Upper lobe of left lung (tissue), 6 donors: ENCODE measurements around the gene ELL3. TPM values are rescaled to one million over a fixed set of nuclear protein-coding genes. Genes with fewer than 3 reads are reported as not detected.

ENCODE experiments used
- ATAC-seq, 2 donors: fragments of 200-7000 bp; cut with Tn5 transposase; one replicate each; pipeline ENCODE4 v1.9.1; 2022; ENCODE audit warnings: mild to moderate bottlenecking in 2 of 2, moderate library complexity in 2 of 2; ENCODE audit not compliant: low FRiP score in 2 of 2
- DNase-seq, 2 donors: peaks; one replicate each; pipeline ENCODE4 v3.0.0-alpha.2; 2019 to 2020
- H3K27ac ChIP-seq, 4 donors: fragments of 200-600 bp; sonication (generic); one replicate each; pipeline ENCODE4 v1.5.1; 2016 to 2019
- H3K27me3 ChIP-seq, 4 donors: fragments of 200-600 bp; sonication (generic); one replicate each; pipeline ENCODE4 v1.5.1; 2017 to 2019
- H3K36me3 ChIP-seq, 4 donors: fragments of 200-600 bp; sonication (generic); one replicate each; pipeline ENCODE4 v1.5.1; 2016 to 2019
- H3K4me1 ChIP-seq, 4 donors: fragments of 200-600 bp; sonication (generic); one replicate each; pipeline ENCODE4 v1.5.1; 2018 to 2019
- H3K4me3 ChIP-seq, 4 donors: fragments of 200-600 bp; sonication (generic); one replicate each; pipeline ENCODE4 v1.5.1; 2017 to 2019; ENCODE audit warnings: mild to moderate bottlenecking in 2 of 4, moderate library complexity in 1 of 4
- H3K9me3 ChIP-seq, 4 donors: fragments of 200-600 bp; sonication (generic); one replicate each; pipeline ENCODE4 v1.5.1; 2018 to 2019
- EP300 ChIP-seq, 4 donors: sonication (generic); formaldehyde crosslinking; IDR thresholded peaks; one replicate each; pipeline ENCODE4 v1.5.1; 2017; ENCODE audit warnings: antibody characterized with exemption in 4 of 4, control low read depth in 2 of 4
- POLR2A ChIP-seq, 4 donors: fragments of 450-650 bp; IDR thresholded peaks; one replicate each; pipeline ENCODE4 v1.5.1; 2016 to 2017; ENCODE audit warnings: antibody characterized with exemption in 4 of 4, mild to moderate bottlenecking in 2 of 4
- POLR2AphosphoS5 ChIP-seq, 2 donors: sonication (generic); formaldehyde crosslinking; IDR thresholded peaks; one replicate each; pipeline ENCODE4 v1.5.1; 2017; ENCODE audit warnings: antibody characterized with exemption in 2 of 2
- WGBS, 2 donors: methylation state at CpG; one replicate each; pipeline ENCODE4 v1.1.5; 2017 to 2018; 5-methylcytosine and 5-hydroxymethylcytosine counted together
- total RNA-seq, 6 donors: library from RNA; depleted of rRNA in 4 of 6; stranded (reverse); fragments of >200 nt in 4 of 6; gene quantifications; one replicate each; pipeline versions ENCODE4 v1.1.0 to v1.2.1, GENCODE V29; 2016 to 2021
- TF ChIP-seq, protein P1 (sequence below), 6 experiments: fragments of 450-650 bp in 4 of 6; fragments of 200-600 bp in 2 of 6; sonication (generic) in 2 of 6; IDR thresholded peaks; one replicate each; pipeline ENCODE4 v1.5.1; 2016 to 2019; ENCODE audit warnings: antibody characterized with exemption in 6 of 6
- donor health status: DM: no; HTN: no; CAD: no; lungs with moderate emphysema.
- donor health status: DM: no; HTN: yes; CAD: no; lungs with severe emphysema.

The ELL3 gene
- total RNA-seq, 6 donors from 2014 or later: 1.7 to 8.4 (median 4.3) TPM

DNA sequence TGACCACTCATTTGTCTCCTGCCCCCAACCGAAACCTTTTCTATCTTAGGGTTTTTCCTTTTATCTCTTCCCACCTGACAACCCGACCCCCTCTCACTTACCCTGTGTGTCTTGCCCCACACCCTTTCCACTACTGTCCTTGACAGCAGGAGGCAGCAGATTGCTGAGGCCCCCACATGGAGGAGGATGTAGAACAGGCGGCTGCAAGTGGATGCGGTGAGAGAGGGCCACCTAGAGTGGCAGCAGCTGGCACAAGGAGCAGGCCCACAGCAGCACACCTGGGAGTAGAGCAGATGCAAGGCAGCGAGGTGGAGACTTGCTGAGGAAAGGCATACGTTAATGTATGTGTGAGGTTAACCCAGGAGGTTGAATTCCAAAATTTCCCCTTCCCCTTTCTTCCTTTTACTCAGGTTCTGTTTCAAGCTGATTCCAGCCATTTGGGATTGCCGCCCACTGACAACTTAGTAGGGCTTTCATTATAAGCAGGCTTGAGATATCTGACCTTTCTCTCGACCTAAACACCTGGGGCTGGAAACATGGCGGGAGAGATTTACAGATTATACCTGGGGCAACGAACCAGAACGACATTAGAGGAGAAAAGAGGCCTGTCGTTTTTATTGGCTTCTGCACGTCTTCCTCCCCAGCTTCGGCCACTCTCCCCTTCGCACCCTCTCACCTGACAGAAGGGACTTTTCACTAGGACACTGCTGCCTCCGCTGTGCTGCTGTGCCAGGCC is 22.6 kb upstream of the ELL3 start:
- H3K27ac ChIP-seq: peak overlapping the region; percentile 80 to 92 (median 84)
- no peak for TF ChIP-seq EP300 (IDR thresholded peaks at IDR 0.05)
- H3K36me3 ChIP-seq: peaks cover 6 to 81% (median 36%) of the 10 kb centered on the region in 4 donors
- ATAC-seq (no peak), DNase-seq (no peak)
- H3K9me3 ChIP-seq: no peaks in the 10 kb centered on the region
- no peak overlapping the region for H3K4me3 ChIP-seq
- H3K4me1 ChIP-seq: peaks cover 44 to 61% (median 48%) of the 10 kb centered on the region in 4 donors
- no peaks in the 10 kb centered on the region for H3K27me3 ChIP-seq
- 89 to 92% methylated on average over 15 to 16 of the region's 16 CpGs for WGBS, 2 donors

DNA sequence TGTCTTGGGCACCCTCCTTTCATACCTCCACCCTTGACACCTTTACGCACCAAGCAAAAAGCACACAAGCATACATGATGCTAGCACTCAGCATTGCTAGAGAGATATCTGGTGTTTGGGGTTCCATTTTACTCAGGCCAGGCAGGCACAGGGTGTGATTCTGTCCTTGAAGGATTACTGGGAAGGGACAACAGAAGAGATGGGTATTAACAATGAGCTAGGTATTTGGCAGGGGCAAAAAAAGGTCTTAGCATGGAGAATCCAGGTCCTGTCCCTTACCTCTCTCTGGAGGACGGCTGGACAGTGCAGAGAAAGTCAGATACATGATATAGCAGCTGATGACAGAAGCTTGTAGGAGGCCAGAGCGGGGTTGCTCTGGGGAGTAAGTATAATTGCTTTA is 19.8 kb upstream of the ELL3 start:
- H3K27ac ChIP-seq: no peak overlapping the region
- no peaks in the 10 kb centered on the region for H3K27me3 ChIP-seq
- TF ChIP-seq EP300 (IDR thresholded peaks at IDR 0.05): no peak
- TF ChIP-seq POLR2A (IDR thresholded peaks at IDR 0.05): no peak
- TF ChIP-seq POLR2AphosphoS5 (IDR thresholded peaks at IDR 0.05): no peak
- TF ChIP-seq, protein P1, sequence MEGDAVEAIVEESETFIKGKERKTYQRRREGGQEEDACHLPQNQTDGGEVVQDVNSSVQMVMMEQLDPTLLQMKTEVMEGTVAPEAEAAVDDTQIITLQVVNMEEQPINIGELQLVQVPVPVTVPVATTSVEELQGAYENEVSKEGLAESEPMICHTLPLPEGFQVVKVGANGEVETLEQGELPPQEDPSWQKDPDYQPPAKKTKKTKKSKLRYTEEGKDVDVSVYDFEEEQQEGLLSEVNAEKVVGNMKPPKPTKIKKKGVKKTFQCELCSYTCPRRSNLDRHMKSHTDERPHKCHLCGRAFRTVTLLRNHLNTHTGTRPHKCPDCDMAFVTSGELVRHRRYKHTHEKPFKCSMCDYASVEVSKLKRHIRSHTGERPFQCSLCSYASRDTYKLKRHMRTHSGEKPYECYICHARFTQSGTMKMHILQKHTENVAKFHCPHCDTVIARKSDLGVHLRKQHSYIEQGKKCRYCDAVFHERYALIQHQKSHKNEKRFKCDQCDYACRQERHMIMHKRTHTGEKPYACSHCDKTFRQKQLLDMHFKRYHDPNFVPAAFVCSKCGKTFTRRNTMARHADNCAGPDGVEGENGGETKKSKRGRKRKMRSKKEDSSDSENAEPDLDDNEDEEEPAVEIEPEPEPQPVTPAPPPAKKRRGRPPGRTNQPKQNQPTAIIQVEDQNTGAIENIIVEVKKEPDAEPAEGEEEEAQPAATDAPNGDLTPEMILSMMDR (IDR thresholded peaks at IDR 0.05): no peak
- no peaks in the 10 kb centered on the region for H3K9me3 ChIP-seq
- H3K4me1 ChIP-seq: peaks cover 58 to 77% (median 60%) of the 10 kb centered on the region in 4 donors
- peaks cover 5 to 65% (median 33%) of the 10 kb centered on the region in 4 donors for H3K36me3 ChIP-seq
- H3K4me3 ChIP-seq: no peak overlapping the region
- 93 to 95% methylated on average over 3 of the region's 3 CpGs for WGBS, 2 donors
- no peak for ATAC-seq
- DNase-seq: no peak

DNA sequence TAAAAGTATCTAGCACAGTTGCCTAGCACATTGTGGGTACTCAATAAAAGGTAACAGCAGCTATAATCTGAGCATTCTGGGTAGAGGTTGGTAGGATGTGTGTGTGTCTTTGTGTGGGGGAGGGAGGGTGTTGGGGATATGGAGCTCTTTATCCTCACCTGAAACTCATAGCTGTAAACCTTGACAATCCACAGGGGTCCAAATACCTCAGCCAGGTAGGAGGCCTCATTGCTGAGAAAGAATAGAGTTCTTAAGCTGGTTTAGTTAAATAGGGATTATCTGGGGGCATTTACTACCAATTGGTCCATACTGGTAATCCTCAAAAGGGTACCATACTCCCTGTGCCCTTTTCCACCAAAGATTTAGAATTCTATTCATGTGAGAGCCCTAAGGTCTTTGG is 19.2 kb upstream of the ELL3 start:
- TF ChIP-seq POLR2A (IDR thresholded peaks at IDR 0.05) (no peak), EP300 (IDR thresholded peaks at IDR 0.05) (no peak), POLR2AphosphoS5 (IDR thresholded peaks at IDR 0.05) (no peak)
- TF ChIP-seq, protein P1 (IDR thresholded peaks at IDR 0.05): no peak
- Histone ChIP-seq H3K27me3 (no peaks in the 10 kb centered on the region), H3K9me3 (no peaks in the 10 kb centered on the region), H3K4me1 (peaks cover 52 to 75% (median 56%) of the 10 kb centered on the region in 4 donors), H3K4me3 (no peak overlapping the region), H3K27ac (peak overlapping the region in 2 of 4 donors; percentile 68 to 95), H3K36me3 (peaks cover 5 to 65% (median 33%) of the 10 kb centered on the region in 4 donors)
- ATAC-seq (no peak), DNase-seq (no peak)

DNA sequence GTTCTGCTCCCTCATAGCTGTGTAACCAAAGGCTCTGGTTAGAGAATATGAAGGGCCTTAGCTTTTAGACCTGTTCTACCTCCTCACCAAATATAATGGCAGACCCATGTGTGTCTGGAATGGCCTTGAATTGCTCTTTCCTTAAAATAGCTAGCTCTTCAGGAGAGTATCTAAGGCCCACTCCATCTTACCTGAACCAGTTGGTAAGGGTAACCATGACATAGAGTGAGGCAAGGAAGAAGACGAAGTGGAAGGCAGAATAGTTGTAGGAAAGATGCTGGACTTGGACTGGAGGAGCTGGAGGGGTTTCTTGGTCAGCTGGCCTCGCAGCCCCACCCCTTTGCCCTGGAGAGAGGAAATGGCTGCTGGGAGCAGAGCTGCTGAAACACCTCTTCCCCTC is 18.4 kb upstream of the ELL3 start:
- WGBS, 2 donors: 84 to 96% methylated on average over 2 of the region's 2 CpGs
- TF ChIP-seq, protein P1 (IDR thresholded peaks at IDR 0.05): no peak
- TF ChIP-seq POLR2AphosphoS5 (IDR thresholded peaks at IDR 0.05) (no peak), EP300 (IDR thresholded peaks at IDR 0.05) (no peak), POLR2A (IDR thresholded peaks at IDR 0.05) (no peak)
- ATAC-seq: no peak
- H3K4me1 ChIP-seq: peaks cover 51 to 71% (median 54%) of the 10 kb centered on the region in 4 donors
- no peak overlapping the region for H3K4me3 ChIP-seq
- no peaks in the 10 kb centered on the region for H3K27me3 ChIP-seq
- H3K27ac ChIP-seq: peak overlapping the region; percentile 68 to 100 (median 96)
- peaks cover 5 to 65% (median 33%) of the 10 kb centered on the region in 4 donors for H3K36me3 ChIP-seq
- no peaks in the 10 kb centered on the region for H3K9me3 ChIP-seq
- no peak for DNase-seq

GRCh38 chr15:43794269-43795037 is 17.7 kb upstream of the ELL3 start:
- ATAC-seq (no peak), DNase-seq (no peak)
- peak overlapping the region in 1 of 4 donors; percentile 82 for H3K4me3 ChIP-seq
- H3K27me3 ChIP-seq: no peaks in the 10 kb centered on the region
- H3K9me3 ChIP-seq: no peaks in the 10 kb centered on the region
- H3K4me1 ChIP-seq: peaks cover 44 to 65% (median 47%) of the 10 kb centered on the region in 4 donors
- 64 to 70% methylated on average over 8 to 9 of the region's 9 CpGs for WGBS, 2 donors
- H3K36me3 ChIP-seq: peaks cover 5 to 60% (median 29%) of the 10 kb centered on the region in 4 donors
- H3K27ac ChIP-seq: peak overlapping the region; percentile 95 to 100 (median 98)
- TF ChIP-seq EP300 (IDR thresholded peaks at IDR 0.05): no peak
- TF ChIP-seq POLR2AphosphoS5 (IDR thresholded peaks at IDR 0.05): no peak
- TF ChIP-seq, protein P1 (IDR thresholded peaks at IDR 0.05): no peak
- no peak for TF ChIP-seq POLR2A (IDR thresholded peaks at IDR 0.05)
